DMS 273 (cell line): Measurements from ENCODE around the gene NTN3.
A peak's percentile ranks its signal among the peaks of the same experiment; 100 is the strongest.
"Not testable (repeated sequence)": the region's sequence is repeated elsewhere in the genome, so short reads cannot be mapped to it uniquely, and the experiment has no call there.

Experiments used
- DNase-seq: peaks from one replicate; lab custom pipeline; 2025; ENCODE audit not compliant: unreplicated experiment; lab: John Stamatoyannopoulos, UW

NTN3 gene

GRCh38 chr16:2471016-2471652 lies at the start of gene NTN3:
Gene NTN3, plus strand, starts transcription at chr16:2471297. Its CDS starts 405 bp downstream, at chr16:2471702.
- DNase-seq: peak; percentile 97

- peak; percentile 38 for DNase-seq
Measured at GRCh38 chr16:2422123-2422867, 48.8 kb upstream of the NTN3 start.

GRCh38 chr16:2424061-2425007 lies 46.8 kb upstream of the NTN3 start:
- DNase-seq: no peak

- peak; percentile 73 for DNase-seq
Measured at GRCh38 chr16:2425008-2425518, 46.0 kb upstream of the NTN3 start.

- DNase-seq: no peak
Measured at GRCh38 chr16:2425825-2426430, 45.2 kb upstream of the NTN3 start.

GRCh38 chr16:2426941-2427361 lies 44.1 kb upstream of the NTN3 start:
- no peak for DNase-seq

- no peak for DNase-seq
Measured at GRCh38 chr16:2427526-2427925, 43.6 kb upstream of the NTN3 start.

- peak; percentile 60 for DNase-seq
Measured at GRCh38 chr16:2428051-2428783, 42.9 kb upstream of the NTN3 start.

GRCh38 chr16:2428784-2429033 lies 42.4 kb upstream of the NTN3 start:
- DNase-seq: no peak

GRCh38 chr16:2429034-2429770 lies 41.9 kb upstream of the NTN3 start, which contains the start of gene CCNF:
Gene CCNF, plus strand, starts transcription at chr16:2429447. Its CDS starts 35 bp downstream, at chr16:2429482.
- DNase-seq: peak; percentile 99

- DNase-seq: peak; percentile 44
Measured at GRCh38 chr16:2429771-2430663, 41.1 kb upstream of the NTN3 start.

- DNase-seq: no peak
Measured at GRCh38 chr16:2432286-2432685, 38.8 kb upstream of the NTN3 start.

GRCh38 chr16:2432801-2433505 lies 38.1 kb upstream of the NTN3 start:
- DNase-seq: no peak

- DNase-seq: not testable (repeated sequence)
Measured at GRCh38 chr16:2435236-2435635, 35.9 kb upstream of the NTN3 start.

GRCh38 chr16:2436110-2436509 lies 35.0 kb upstream of the NTN3 start:
- no peak for DNase-seq

GRCh38 chr16:2437032-2437790 lies 33.9 kb upstream of the NTN3 start:
- DNase-seq: no peak

GRCh38 chr16:2438121-2438520 lies 33.0 kb upstream of the NTN3 start:
- DNase-seq: no peak
